GM18517 (cell line): Measurements from ENCODE around the gene IL17RB.
A peak's percentile ranks its signal among the peaks of the same experiment; 100 is the strongest.

Experiments
- ATAC-seq: cut with Tn5 transposase; IDR thresholded peaks from one replicate; pipeline ENCODE4 v1.9.1; 2021; ENCODE audit warnings: mild to moderate bottlenecking, moderate library complexity; ENCODE audit not compliant: unreplicated experiment

The IL17RB gene

GRCh38 chr3:53828581-53828980 is 17.8 kb upstream of the IL17RB start:
- ATAC-seq, result no peak

GRCh38 chr3:53829605-53830004 is 16.8 kb upstream of the IL17RB start:
- ATAC-seq, result no peak

DNA sequence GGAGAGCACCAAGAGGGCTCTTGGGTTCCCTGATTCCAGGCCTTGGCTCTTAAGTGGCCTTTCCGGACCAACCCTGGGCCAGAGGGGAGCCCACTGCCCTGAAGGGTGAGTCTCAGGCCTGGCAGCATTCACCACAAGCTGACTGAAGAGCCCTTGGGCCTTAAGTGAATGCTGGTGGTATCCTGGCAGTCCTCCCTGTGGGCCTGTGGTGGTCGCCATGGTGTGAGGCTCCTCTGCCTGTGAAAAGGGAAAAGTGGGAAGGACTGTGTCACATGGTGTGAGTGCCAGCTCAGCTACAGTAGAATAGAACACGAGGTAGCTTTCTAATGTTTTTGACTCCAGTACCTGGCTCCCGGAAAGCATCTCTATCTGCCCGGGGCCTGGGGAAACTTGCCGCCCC is 15.4 kb upstream of the IL17RB start:
- ATAC-seq, result no peak

- no peak for ATAC-seq
Observed at GRCh38 chr3:53833053-53833645, 13.2 kb upstream of the IL17RB start.

- no peak for ATAC-seq
Observed at GRCh38 chr3:53833700-53834099, 12.7 kb upstream of the IL17RB start.

GRCh38 chr3:53834429-53835095 is 11.8 kb upstream of the IL17RB start:
- no peak for ATAC-seq

GRCh38 chr3:53835257-53835656 is 11.1 kb upstream of the IL17RB start:
- no peak for ATAC-seq

- ATAC-seq, result no peak
Observed at GRCh38 chr3:53836084-53836872, 10.1 kb upstream of the IL17RB start.

DNA sequence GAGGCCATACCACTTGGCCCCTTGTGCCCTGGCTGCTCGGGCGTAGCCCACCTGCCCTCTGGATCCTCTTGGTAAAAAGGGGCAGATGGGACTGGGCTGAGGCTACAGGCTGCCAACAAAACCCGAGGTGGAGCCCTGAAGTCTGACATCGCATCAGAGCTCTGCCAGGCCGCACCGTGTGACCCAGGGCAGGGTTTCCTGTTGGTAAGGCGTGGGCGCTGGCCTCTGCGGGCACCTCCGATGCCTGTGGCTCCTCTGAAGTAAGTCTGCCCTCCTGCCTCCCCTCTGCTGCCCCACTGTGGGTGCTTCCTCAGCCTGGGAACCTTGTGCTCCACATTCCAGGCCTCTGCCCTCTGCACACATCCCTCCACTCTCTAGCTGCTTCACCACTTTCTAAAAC is 9.0 kb upstream of the IL17RB start:
- ATAC-seq, result no peak

DNA sequence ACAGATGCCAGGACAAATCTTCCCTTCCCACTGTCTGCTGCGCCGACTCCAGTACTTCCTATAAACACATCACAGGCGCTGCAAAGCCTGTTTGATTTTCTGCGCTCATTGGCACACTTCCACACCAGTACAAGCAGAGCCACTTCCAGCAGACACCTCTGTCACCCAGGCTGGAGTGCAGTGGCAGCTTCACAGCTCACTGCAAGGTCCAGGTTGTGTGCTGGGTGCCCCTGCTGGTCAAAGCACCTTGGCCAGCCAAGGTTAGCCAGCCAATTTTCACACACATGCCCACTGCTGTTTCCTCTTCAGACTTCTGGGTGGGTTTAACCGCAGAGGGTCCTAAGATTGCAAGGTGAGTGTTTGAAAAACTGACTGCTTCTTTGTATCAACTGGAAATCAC is 5.1 kb upstream of the IL17RB start:
- no peak for ATAC-seq

- no peak for ATAC-seq
Observed at GRCh38 chr3:53842436-53843194, 3.8 kb upstream of the IL17RB start.

GRCh38 chr3:53843195-53844177 is 2.9 kb upstream of the IL17RB start:
- ATAC-seq, result peak; percentile 46

DNA sequence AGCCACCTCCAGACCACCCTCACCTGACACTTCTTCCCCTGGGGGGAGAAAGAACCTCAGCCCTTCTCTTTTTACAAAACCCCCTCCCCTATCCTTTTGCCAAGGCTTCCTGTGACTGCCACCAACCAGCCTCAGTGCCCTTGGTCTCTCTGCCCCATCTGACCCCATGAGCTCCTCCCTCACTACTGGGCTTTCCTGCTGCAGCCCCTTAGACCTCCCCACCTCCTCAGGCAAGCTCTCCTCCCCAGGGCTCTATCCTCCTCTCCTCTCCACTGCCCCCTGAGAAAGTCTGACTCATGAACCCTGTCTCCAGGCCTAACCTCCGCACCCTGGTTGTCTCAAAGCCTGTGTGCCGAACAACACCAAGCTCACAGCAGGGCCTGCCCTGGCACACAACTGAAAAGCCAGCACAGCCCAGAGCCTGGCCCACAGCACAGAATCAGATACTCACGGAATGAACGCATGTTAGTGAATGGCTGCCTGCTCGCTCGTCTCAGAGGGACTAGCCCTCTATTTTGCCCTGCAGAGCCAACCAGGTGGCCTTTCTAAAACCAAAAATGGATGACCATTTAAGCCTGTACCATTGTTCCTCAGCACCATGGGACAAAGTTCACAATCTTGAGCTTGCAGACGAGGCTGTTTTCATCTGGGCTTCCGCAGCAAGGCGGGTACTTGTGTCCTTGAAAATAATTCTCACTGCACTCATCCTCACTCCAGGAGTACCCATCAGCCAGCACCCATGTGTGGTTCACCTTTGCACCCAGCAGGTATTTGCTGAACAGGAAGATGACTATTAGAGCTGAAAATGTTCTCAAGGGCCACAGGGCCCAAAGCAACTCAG is 1.9 kb upstream of the IL17RB start:
- ATAC-seq, result no peak

DNA sequence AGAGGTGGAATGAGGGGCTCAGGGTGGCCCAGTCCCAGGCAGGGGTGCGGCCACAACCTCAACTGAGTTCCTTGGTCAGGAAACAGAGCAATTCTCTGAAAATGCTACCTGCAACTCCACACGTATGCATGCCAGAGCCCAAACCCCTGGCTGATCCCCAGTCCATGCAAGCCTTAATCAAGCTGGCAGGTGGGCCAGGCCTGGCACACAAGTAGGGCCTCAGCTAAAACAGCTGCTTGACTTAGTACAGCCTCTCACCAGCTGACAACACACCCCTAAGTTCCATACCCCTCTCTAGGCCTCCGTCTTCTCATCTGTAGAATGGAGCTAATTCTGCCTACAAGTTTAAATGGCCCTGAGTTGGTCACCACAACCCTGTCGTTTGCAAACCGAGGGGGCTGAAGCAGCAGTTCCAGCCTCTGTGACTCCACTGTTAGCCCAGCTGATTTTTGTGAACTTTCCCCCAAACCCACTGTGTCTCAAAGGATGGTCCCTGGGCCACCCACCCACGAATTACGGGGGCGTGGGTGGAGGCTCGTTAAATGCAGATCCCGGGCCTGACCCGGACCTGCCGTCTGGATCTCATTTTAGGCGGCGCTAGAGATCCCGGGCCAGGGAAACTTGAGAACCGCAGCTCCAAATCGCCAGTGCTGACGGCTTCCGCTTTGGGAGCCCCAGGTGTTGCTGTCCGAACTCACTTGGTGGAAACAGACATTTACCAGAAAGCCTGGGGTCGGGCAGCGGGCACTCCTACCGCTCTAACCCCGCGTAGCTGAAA is 1.1 kb upstream of the IL17RB start:
- ATAC-seq, result peak; percentile 1

GRCh38 chr3:53845881-53846133 is 561 bp upstream of the IL17RB start:
- peak; percentile 15 for ATAC-seq

GRCh38 chr3:53846851-53847155 is 435 bp downstream of the IL17RB start:
- ATAC-seq, result no peak

GRCh38 chr3:53849916-53850315 is 3.5 kb downstream of the IL17RB start:
- no peak for ATAC-seq

DNA sequence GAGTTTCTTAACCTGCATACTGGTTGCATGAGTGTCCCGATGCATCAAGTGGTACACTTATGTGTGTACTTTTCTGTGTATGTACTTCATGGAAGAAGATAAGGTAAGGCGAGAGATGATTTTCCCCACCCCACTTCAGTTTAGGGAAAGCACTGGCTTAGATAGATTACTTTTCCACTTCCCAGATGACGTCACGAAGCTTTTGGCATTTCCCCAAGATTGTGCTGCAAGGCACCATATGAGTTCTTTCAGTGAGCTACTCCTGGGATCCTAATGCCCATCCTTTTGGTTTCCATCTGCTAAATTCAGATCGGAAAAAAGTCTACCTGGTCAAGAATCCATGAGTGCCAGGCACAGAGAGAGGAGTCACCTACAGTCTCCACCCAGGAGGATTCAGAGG is 4.5 kb downstream of the IL17RB start:
- no peak for ATAC-seq

GRCh38 chr3:53856964-53857363 is 10.6 kb downstream of the IL17RB start:
- ATAC-seq, result no peak
